Natural killer cell (primary cell): ENCODE results near the gene MAN1C1. TPM values are rescaled to one million over a fixed set of nuclear protein-coding genes. Genes with fewer than 3 reads are reported as not detected.

ENCODE experiments used
- ATAC-seq, 3 donors: fragments of 150-1000 bp in 2 of 3; fragments of 200-7000 bp in 1 of 3; cut with Tn5 transposase; 1 replicate in 1 of 3; 2 replicates in 2 of 3; pipeline ENCODE4 v1.10.0; 2021; ENCODE audit warnings: mild to moderate bottlenecking in 2 of 3, moderate library complexity in 2 of 3
- DNase-seq, 2 donors: peaks; one replicate each; pipeline versions ENCODE4 v3.0.0 to v3.0.0-alpha.2; 2013 to 2021; ENCODE audit warnings: mixed read lengths in 1 of 2
- H3K27ac ChIP-seq: one replicate; pipeline ENCODE4 v1.5.1; 2013; ENCODE audit warnings: mild to moderate bottlenecking, low read length
- H3K27me3 ChIP-seq: one replicate; pipeline ENCODE4 v1.6.1; 2013; ENCODE audit warnings: low read length; ENCODE audit not compliant: control insufficient read depth, insufficient read depth
- H3K36me3 ChIP-seq: one replicate; pipeline ENCODE4 v1.6.1; 2013; ENCODE audit warnings: low read length; ENCODE audit not compliant: control insufficient read depth, insufficient read depth
- H3K4me1 ChIP-seq: one replicate; pipeline ENCODE4 v1.6.1; 2013; ENCODE audit warnings: low read length; ENCODE audit not compliant: control insufficient read depth, insufficient read depth
- H3K4me3 ChIP-seq: one replicate; pipeline ENCODE4 v1.5.1; 2013; ENCODE audit warnings: low read length
- H3K9me3 ChIP-seq: one replicate; pipeline ENCODE4 v1.6.1; 2013; ENCODE audit warnings: low read length; ENCODE audit not compliant: control insufficient read depth, insufficient read depth
- H3K27ac Mint-ChIP-seq, 2 donors: one replicate each; pipeline ENCODE4 v1.8.0; 2022; ENCODE audit warnings: mild to moderate bottlenecking in 2 of 2, mixed read lengths in 2 of 2, moderate library complexity in 1 of 2
- H3K27me3 Mint-ChIP-seq, 2 donors: one replicate each; pipeline ENCODE4 v1.8.0; 2022; ENCODE audit warnings: low read depth in 2 of 2, mixed read lengths in 2 of 2
- H3K36me3 Mint-ChIP-seq: one replicate; pipeline ENCODE4 v1.8.0; 2022; ENCODE audit warnings: mixed read lengths
- H3K4me1 Mint-ChIP-seq, 2 donors: one replicate each; pipeline ENCODE4 v1.8.0; 2022; ENCODE audit warnings: mixed read lengths in 2 of 2
- H3K4me3 Mint-ChIP-seq: one replicate; pipeline ENCODE4 v1.8.0; 2022; ENCODE audit warnings: mild to moderate bottlenecking, moderate library complexity, mixed read lengths
- H3K9me3 Mint-ChIP-seq, 2 donors: one replicate each; pipeline ENCODE4 v1.8.0; 2022; ENCODE audit warnings: mixed read lengths in 2 of 2
- WGBS: methylation state at CpG from one replicate; pipeline ENCODE4 v1.1.7; 2013; ENCODE audit warnings: missing lambda C conversion rate; ENCODE audit not compliant: insufficient coverage; 5-methylcytosine and 5-hydroxymethylcytosine counted together
- intact Hi-C: fragments of 100-400 bp; cut with micrococcal nuclease; formaldehyde crosslinking; loops from one replicate; pipeline ENCODE4 v1.14.2; 2022
- total RNA-seq, 4 donors: library from RNA; stranded (reverse); fragments of 120-200 nt in 1 of 4; gene quantifications; one replicate each; pipeline versions ENCODE4 v1.2.3 to v1.2.4, GENCODE V29; 2013 to 2022
- TF ChIP-seq, protein P1 (sequence below): fragments of 200-600 bp; IDR thresholded peaks from one replicate; pipeline ENCODE4 v1.8.0; 2022; ENCODE audit warnings: antibody characterized with exemption

Gene MAN1C1
- total RNA-seq, 3 donors from 2014 or later (not counting 1 experiment from before 2014, with no cell fraction given), result 3.6 to 7.5 (median 7.1) TPM

DNA sequence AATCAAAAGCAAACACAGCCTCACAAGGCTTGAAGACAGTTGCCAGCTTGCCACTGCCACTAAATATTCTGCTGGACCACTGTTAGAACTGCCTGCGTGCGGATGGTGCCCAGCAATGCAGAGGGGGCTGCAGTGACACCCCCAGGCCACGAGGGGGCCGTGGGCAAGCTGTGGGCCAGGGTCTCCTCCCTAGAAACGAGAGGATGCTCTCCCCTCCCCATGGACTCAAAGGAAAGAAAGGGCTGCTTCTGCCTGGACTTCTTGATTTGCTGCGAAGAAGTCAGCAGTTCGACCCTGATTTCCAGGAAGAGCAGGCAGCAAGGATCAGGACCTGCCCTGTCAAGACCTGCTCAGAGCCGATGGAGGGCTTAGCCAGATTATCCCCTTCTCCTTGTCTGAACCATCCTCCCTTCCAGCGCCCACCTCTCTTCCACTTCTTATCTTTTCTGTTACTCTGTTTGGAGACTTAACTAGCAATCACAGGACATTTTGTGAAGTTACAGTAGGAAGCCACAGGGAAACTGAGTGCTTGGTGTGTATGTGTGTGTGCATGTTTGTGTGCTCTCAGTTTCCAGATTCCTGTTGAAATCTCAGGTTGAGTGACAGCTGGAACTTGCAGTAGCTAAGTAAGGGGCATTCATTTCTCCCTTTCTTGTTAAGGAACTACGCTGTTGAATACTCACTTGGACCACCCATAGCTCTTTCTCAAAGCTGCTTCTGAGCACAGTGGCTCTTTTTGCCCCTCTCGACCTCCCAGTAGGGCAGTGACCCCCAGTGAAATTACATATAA, 2.7 kb downstream of the MAN1C1 start:
- intact Hi-C loops, result loop anchor here (5.0 to 10.0 kb wide), 2 partner anchors 83 to 176 kb away; no protein-coding TSS in a partner anchor
- H3K9me3 Mint-ChIP-seq, result no peaks in the 10 kb centered on the region
- H3K4me3 Mint-ChIP-seq, result peak overlapping the region; percentile 77
- no peaks in the 10 kb centered on the region for H3K36me3 Mint-ChIP-seq
- H3K27ac Mint-ChIP-seq, result no peak overlapping the region
- H3K4me1 ChIP-seq, result peaks cover 56% of the 10 kb centered on the region
- ATAC-seq (no peak), DNase-seq (peak in 1 of 2 donors; percentile 77)
- H3K27ac ChIP-seq, result no peak overlapping the region
- H3K9me3 ChIP-seq, result no peaks in the 10 kb centered on the region
- no peaks in the 10 kb centered on the region for H3K27me3 ChIP-seq
- no peaks in the 10 kb centered on the region for H3K36me3 ChIP-seq
- peaks cover 52 to 53% of the 10 kb centered on the region in 2 donors for H3K4me1 Mint-ChIP-seq
- H3K27me3 Mint-ChIP-seq, result peaks cover 0 to 4% of the 10 kb centered on the region in 2 donors
- TF ChIP-seq, protein P1, sequence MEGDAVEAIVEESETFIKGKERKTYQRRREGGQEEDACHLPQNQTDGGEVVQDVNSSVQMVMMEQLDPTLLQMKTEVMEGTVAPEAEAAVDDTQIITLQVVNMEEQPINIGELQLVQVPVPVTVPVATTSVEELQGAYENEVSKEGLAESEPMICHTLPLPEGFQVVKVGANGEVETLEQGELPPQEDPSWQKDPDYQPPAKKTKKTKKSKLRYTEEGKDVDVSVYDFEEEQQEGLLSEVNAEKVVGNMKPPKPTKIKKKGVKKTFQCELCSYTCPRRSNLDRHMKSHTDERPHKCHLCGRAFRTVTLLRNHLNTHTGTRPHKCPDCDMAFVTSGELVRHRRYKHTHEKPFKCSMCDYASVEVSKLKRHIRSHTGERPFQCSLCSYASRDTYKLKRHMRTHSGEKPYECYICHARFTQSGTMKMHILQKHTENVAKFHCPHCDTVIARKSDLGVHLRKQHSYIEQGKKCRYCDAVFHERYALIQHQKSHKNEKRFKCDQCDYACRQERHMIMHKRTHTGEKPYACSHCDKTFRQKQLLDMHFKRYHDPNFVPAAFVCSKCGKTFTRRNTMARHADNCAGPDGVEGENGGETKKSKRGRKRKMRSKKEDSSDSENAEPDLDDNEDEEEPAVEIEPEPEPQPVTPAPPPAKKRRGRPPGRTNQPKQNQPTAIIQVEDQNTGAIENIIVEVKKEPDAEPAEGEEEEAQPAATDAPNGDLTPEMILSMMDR, result peak; percentile 54
- 56% methylated on average over 11 of the region's 11 CpGs for WGBS
- H3K4me3 ChIP-seq, result no peak overlapping the region

GRCh38 chr1:25620211-25620610, 3.6 kb downstream of the MAN1C1 start:
- TF ChIP-seq, protein P1, result no peak
- no peaks in the 10 kb centered on the region for H3K9me3 Mint-ChIP-seq
- H3K36me3 Mint-ChIP-seq, result no peaks in the 10 kb centered on the region
- ATAC-seq (no peak), DNase-seq (peak in 1 of 2 donors; percentile 50)
- peaks cover 48% of the 10 kb centered on the region for H3K4me1 ChIP-seq
- no peak overlapping the region for H3K27ac ChIP-seq
- no peaks in the 10 kb centered on the region for H3K27me3 ChIP-seq
- H3K4me1 Mint-ChIP-seq, result peaks cover 43 to 44% of the 10 kb centered on the region in 2 donors
- no peaks in the 10 kb centered on the region for H3K36me3 ChIP-seq
- H3K27ac Mint-ChIP-seq, result no peak overlapping the region
- no peak overlapping the region for H3K4me3 ChIP-seq
- WGBS, result 30% methylated on average over 3 of the region's 4 CpGs
- intact Hi-C loops, result no loop called here
- peaks cover 0 to 4% of the 10 kb centered on the region in 2 donors for H3K27me3 Mint-ChIP-seq
- no peaks in the 10 kb centered on the region for H3K9me3 ChIP-seq
- H3K4me3 Mint-ChIP-seq, result peak overlapping the region; percentile 66

DNA sequence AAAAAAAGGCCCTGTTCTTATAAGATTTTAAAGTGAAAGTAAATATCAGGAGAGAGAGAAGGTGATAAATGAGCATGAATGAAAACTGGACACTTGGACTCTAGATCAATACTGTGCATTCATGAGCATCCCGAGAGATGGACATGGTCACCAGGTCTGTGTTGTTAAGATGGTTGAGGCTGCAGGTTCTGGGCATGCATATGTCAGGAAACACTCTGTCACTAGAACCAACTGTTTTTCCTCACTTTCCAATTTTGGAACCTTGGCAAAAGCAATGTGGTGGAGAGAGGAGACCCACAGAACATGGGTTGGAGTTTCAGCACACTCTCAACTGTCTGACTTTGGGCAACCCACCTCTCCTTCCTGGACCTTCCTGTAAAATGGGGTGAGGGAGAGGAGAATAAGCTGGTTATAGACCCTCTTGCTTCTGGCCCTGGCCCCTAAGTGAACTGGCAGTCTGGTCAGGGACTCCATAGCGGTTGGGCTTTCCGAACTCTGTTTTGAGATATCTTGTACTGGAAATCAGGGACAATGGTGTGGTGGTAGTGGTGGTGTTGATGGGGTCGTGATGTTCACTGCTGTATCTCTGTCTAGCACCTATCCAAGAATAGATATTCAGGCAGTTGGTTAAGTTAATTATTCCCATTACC, 4.2 kb downstream of the MAN1C1 start:
- TF ChIP-seq, protein P1, result no peak
- Histone ChIP-seq H3K27ac (no peak overlapping the region), H3K27me3 (no peaks in the 10 kb centered on the region), H3K4me3 (no peak overlapping the region), H3K4me1 (peaks cover 42% of the 10 kb centered on the region), H3K9me3 (no peaks in the 10 kb centered on the region), H3K36me3 (no peaks in the 10 kb centered on the region)
- ATAC-seq (no peak), DNase-seq (no peak)
- H3K9me3 Mint-ChIP-seq, result no peaks in the 10 kb centered on the region
- no peaks in the 10 kb centered on the region for H3K36me3 Mint-ChIP-seq
- peak overlapping the region; percentile 66 for H3K4me3 Mint-ChIP-seq
- 94% methylated on average over 4 of the region's 4 CpGs for WGBS
- intact Hi-C loops, result no loop called here
- H3K27me3 Mint-ChIP-seq, result peaks cover 0 to 4% of the 10 kb centered on the region in 2 donors
- H3K4me1 Mint-ChIP-seq, result peaks cover 37 to 38% of the 10 kb centered on the region in 2 donors
- H3K27ac Mint-ChIP-seq, result no peak overlapping the region
